HepG2 (cell line): ENCODE results near the gene MRPL20. TPM values are rescaled to one million over a fixed set of nuclear protein-coding genes. Genes with fewer than 3 reads are reported as not detected.

ENCODE experiments used
- ATM ChIP-seq: fragments of 450-650 bp; IDR thresholded peaks from 2 replicates; pipeline ENCODE4 v1.7.1; 2017; ENCODE audit warnings: mild to moderate bottlenecking, borderline replicate concordance
- CEBPB ChIP-seq: IDR thresholded peaks from 2 replicates; pipeline ENCODE4 v1.6.1; 2011; ENCODE audit warnings: low read depth, low read length, improper control_type of control experiment, borderline replicate concordance
- CHD4 ChIP-seq: fragments of 200-600 bp; sonication (generic); IDR thresholded peaks from 2 replicates; pipeline ENCODE4 v1.7.0; 2017; ENCODE audit warnings: mild to moderate bottlenecking, low read length, borderline replicate concordance
- FOXP1 ChIP-seq, 2 experiments: fragments of 450-650 bp in 1 of 2; IDR thresholded peaks; 2 replicates each; pipeline ENCODE4 v1.6.1; 2017 to 2018; ENCODE audit warnings: antibody characterized with exemption in 1 of 2
- ISL2 ChIP-seq: sonication (generic); formaldehyde crosslinking; IDR thresholded peaks from 2 replicates; pipeline ENCODE4 v1.5.0; 2020; ENCODE audit warnings: missing genetic modification reagents
- MEF2D ChIP-seq: sonication (generic); formaldehyde crosslinking; IDR thresholded peaks from 2 replicates; pipeline ENCODE4 v1.5.1; 2020; ENCODE audit warnings: mild to moderate bottlenecking, missing genetic modification reagents
- POLR2A ChIP-seq, 2 experiments: IDR thresholded peaks; 2 replicates each; pipeline ENCODE4 v1.6.1; 2011; ENCODE audit warnings: low read depth in 2 of 2, low read length in 2 of 2, mild to moderate bottlenecking in 1 of 2, moderate library complexity in 1 of 2; ENCODE audit not compliant: insufficient read depth in 1 of 2
- SMARCC2 ChIP-seq: fragments of 450-650 bp; IDR thresholded peaks from 2 replicates; pipeline ENCODE4 v1.6.1; 2017; ENCODE audit warnings: antibody characterized with exemption, mild to moderate bottlenecking
- SP1 ChIP-seq, 2 experiments: fragments of 450-650 bp in 1 of 2; sonication (generic) in 1 of 2; formaldehyde crosslinking in 1 of 2; IDR thresholded peaks; 2 replicates each; pipeline versions ENCODE4 v1.4.0 to v1.6.1; 2016 to 2020; ENCODE audit warnings: missing genetic modification reagents in 1 of 2
- ZFP36L1 ChIP-seq: sonication (generic); formaldehyde crosslinking; IDR thresholded peaks from 2 replicates; pipeline ENCODE4 v1.8.0; 2022; ENCODE audit warnings: mild to moderate bottlenecking, missing genetic modification reagents, moderate library complexity
- ZNF12 ChIP-seq: sonication (generic); formaldehyde crosslinking; IDR thresholded peaks from 2 replicates; pipeline ENCODE4 v1.5.0; 2020; ENCODE audit warnings: missing genetic modification reagents
- ZNF552 ChIP-seq: sonication (generic); formaldehyde crosslinking; IDR thresholded peaks from 2 replicates; pipeline ENCODE4 v1.9.0; 2022; ENCODE audit warnings: missing genetic modification reagents, mild to moderate bottlenecking, borderline replicate concordance
- polyA plus RNA-seq, 8 experiments: library from polyadenylated mRNA; depleted of rRNA in 3 of 8; stranded (reverse) in 7 of 8; unstranded in 1 of 8; fragments of >200 nt; fragmentation: Illumina TruSeq in 4 of 8; extraction: Trizol in 4 of 8; gene quantifications; 2 replicates each; pipeline versions ENCODE4 v1.2.1 to v1.2.3, GENCODE V29; 2011 to 2016; ENCODE audit warnings: low read depth in 4 of 8, missing spikeins in 1 of 8, mixed read lengths in 1 of 8; ENCODE audit not compliant: insufficient read depth in 1 of 8
- total RNA-seq, 5 experiments: library from RNA; depleted of rRNA; stranded (reverse); fragments of >200 nt; fragmentation: Illumina TruSeq; extraction: Trizol; gene quantifications; 2 replicates each; pipeline ENCODE4 v1.2.3, GENCODE V29; 2016; ENCODE audit warnings: low read depth in 1 of 5
- TF ChIP-seq, protein P1 (sequence below), 2 experiments: fragments of 450-650 bp in 1 of 2; sonication (generic) in 1 of 2; formaldehyde crosslinking in 1 of 2; IDR thresholded peaks; 2 replicates each; pipeline versions ENCODE4 v1.6.1 to v1.8.0; 2016 to 2022; ENCODE audit warnings: antibody characterized with exemption in 1 of 2, mild to moderate bottlenecking in 1 of 2, missing genetic modification reagents in 1 of 2

Gene MRPL20
- total and polyA plus RNA-seq, 2 of the 13 experiments (the other 11 are each of a cell fraction or from before 2014, with no cell fraction given): 59.2 to 127 TPM

DNA sequence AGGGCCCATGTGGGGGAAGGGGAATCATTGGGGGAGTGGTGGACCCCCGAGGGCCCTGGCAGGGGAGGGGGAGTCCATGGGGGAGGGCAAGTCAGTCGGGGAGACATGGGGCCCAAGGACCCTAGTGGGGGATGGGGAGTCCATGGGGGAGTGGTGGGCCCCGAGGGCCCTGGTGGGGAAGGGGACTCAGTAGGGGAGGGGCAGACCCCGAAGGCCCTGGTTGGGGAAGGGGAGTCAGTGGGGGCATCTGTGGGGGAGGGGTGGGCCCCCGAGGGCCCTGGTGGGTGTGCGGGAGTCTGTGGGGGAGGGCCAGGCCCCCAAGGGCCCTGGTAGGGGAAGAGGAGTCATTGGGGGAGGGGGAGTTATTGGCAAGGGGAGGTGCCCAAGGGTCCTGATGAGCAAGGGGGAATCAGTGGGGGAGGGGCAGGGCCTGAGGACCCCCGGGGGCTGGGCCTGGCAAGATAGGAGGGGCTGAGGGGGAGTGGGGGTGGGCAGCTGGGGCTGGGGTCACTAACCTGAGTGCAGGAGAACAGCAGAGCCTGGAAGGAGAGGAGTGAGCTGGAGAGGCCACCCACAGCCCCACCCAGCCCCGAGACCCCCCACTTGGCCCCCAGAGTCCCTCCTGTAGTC, 50.8 kb downstream of the MRPL20 start (continued):
- TF ChIP-seq, protein P1, sequence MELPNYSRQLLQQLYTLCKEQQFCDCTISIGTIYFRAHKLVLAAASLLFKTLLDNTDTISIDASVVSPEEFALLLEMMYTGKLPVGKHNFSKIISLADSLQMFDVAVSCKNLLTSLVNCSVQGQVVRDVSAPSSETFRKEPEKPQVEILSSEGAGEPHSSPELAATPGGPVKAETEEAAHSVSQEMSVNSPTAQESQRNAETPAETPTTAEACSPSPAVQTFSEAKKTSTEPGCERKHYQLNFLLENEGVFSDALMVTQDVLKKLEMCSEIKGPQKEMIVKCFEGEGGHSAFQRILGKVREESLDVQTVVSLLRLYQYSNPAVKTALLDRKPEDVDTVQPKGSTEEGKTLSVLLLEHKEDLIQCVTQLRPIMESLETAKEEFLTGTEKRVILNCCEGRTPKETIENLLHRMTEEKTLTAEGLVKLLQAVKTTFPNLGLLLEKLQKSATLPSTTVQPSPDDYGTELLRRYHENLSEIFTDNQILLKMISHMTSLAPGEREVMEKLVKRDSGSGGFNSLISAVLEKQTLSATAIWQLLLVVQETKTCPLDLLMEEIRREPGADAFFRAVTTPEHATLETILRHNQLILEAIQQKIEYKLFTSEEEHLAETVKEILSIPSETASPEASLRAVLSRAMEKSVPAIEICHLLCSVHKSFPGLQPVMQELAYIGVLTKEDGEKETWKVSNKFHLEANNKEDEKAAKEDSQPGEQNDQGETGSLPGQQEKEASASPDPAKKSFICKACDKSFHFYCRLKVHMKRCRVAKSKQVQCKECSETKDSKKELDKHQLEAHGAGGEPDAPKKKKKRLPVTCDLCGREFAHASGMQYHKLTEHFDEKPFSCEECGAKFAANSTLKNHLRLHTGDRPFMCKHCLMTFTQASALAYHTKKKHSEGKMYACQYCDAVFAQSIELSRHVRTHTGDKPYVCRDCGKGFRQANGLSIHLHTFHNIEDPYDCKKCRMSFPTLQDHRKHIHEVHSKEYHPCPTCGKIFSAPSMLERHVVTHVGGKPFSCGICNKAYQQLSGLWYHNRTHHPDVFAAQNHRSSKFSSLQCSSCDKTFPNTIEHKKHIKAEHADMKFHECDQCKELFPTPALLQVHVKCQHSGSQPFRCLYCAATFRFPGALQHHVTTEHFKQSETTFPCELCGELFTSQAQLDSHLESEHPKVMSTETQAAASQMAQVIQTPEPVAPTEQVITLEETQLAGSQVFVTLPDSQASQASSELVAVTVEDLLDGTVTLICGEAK (IDR thresholded peaks at IDR 0.05): no peak
- TF ChIP-seq, protein P1 (CRISPR knock-in tag; IDR thresholded peaks at IDR 0.05): no peak
- no peak for TF ChIP-seq ZNF12 (CRISPR knock-in tag)
- TF ChIP-seq FOXP1 (IDR thresholded peaks at IDR 0.05): no peak
- TF ChIP-seq FOXP1 (CRISPR knock-in tag; IDR thresholded peaks at IDR 0.05): no peak
- no peak for TF ChIP-seq MEF2D (CRISPR knock-in tag)
- no peak for TF ChIP-seq CHD4
- TF ChIP-seq SMARCC2: no peak
- no peak for TF ChIP-seq ZFP36L1 (CRISPR knock-in tag)
- no peak for TF ChIP-seq POLR2A (IDR thresholded peaks at IDR 0.05; ENCODE audit: insufficient read depth in 1 of 2, low read depth in 2 of 2, low read length in 2 of 2)
- no peak for TF ChIP-seq ATM
- TF ChIP-seq ISL2 (CRISPR knock-in tag): no peak
- no peak for TF ChIP-seq ZNF552 (CRISPR knock-in tag)
- no peak for TF ChIP-seq CEBPB
- no peak for TF ChIP-seq SP1 (IDR thresholded peaks at IDR 0.05)
- no peak for TF ChIP-seq SP1 (CRISPR knock-in tag; IDR thresholded peaks at IDR 0.05)
